Natural killer cell (primary cell): ENCODE measurements around the gene LRATD1. TPM values are rescaled to one million over a fixed set of nuclear protein-coding genes. Genes with fewer than 3 reads are reported as not detected.

Experiments used
- ATAC-seq, 3 donors: fragments of 150-1000 bp in 2 of 3; fragments of 200-7000 bp in 1 of 3; cut with Tn5 transposase; 1 replicate in 1 of 3; 2 replicates in 2 of 3; pipeline ENCODE4 v1.10.0; 2021; ENCODE audit warnings: mild to moderate bottlenecking in 2 of 3, moderate library complexity in 2 of 3
- DNase-seq, 2 donors: peaks; one replicate each; pipeline versions ENCODE4 v3.0.0 to v3.0.0-alpha.2; 2013 to 2021; ENCODE audit warnings: mixed read lengths in 1 of 2
- H3K27ac ChIP-seq: one replicate; pipeline ENCODE4 v1.5.1; 2013; ENCODE audit warnings: mild to moderate bottlenecking, low read length
- H3K27me3 ChIP-seq: one replicate; pipeline ENCODE4 v1.6.1; 2013; ENCODE audit warnings: low read length; ENCODE audit not compliant: control insufficient read depth, insufficient read depth
- H3K36me3 ChIP-seq: one replicate; pipeline ENCODE4 v1.6.1; 2013; ENCODE audit warnings: low read length; ENCODE audit not compliant: control insufficient read depth, insufficient read depth
- H3K4me1 ChIP-seq: one replicate; pipeline ENCODE4 v1.6.1; 2013; ENCODE audit warnings: low read length; ENCODE audit not compliant: control insufficient read depth, insufficient read depth
- H3K4me3 ChIP-seq: one replicate; pipeline ENCODE4 v1.5.1; 2013; ENCODE audit warnings: low read length
- H3K9me3 ChIP-seq: one replicate; pipeline ENCODE4 v1.6.1; 2013; ENCODE audit warnings: low read length; ENCODE audit not compliant: control insufficient read depth, insufficient read depth
- H3K27ac Mint-ChIP-seq, 2 donors: one replicate each; pipeline ENCODE4 v1.8.0; 2022; ENCODE audit warnings: mild to moderate bottlenecking in 2 of 2, mixed read lengths in 2 of 2, moderate library complexity in 1 of 2
- H3K27me3 Mint-ChIP-seq, 2 donors: one replicate each; pipeline ENCODE4 v1.8.0; 2022; ENCODE audit warnings: low read depth in 2 of 2, mixed read lengths in 2 of 2
- H3K36me3 Mint-ChIP-seq: one replicate; pipeline ENCODE4 v1.8.0; 2022; ENCODE audit warnings: mixed read lengths
- H3K4me1 Mint-ChIP-seq, 2 donors: one replicate each; pipeline ENCODE4 v1.8.0; 2022; ENCODE audit warnings: mixed read lengths in 2 of 2
- H3K4me3 Mint-ChIP-seq: one replicate; pipeline ENCODE4 v1.8.0; 2022; ENCODE audit warnings: mild to moderate bottlenecking, moderate library complexity, mixed read lengths
- H3K9me3 Mint-ChIP-seq, 2 donors: one replicate each; pipeline ENCODE4 v1.8.0; 2022; ENCODE audit warnings: mixed read lengths in 2 of 2
- WGBS: methylation state at CpG from one replicate; pipeline ENCODE4 v1.1.7; 2013; ENCODE audit warnings: missing lambda C conversion rate; ENCODE audit not compliant: insufficient coverage; 5-methylcytosine and 5-hydroxymethylcytosine counted together
- intact Hi-C: fragments of 100-400 bp; cut with micrococcal nuclease; formaldehyde crosslinking; loops from one replicate; pipeline ENCODE4 v1.14.2; 2022
- total RNA-seq, 4 donors: library from RNA; stranded (reverse); fragments of 120-200 nt in 1 of 4; gene quantifications; one replicate each; pipeline versions ENCODE4 v1.2.3 to v1.2.4, GENCODE V29; 2013 to 2022
- TF ChIP-seq, protein P1 (sequence below): fragments of 200-600 bp; IDR thresholded peaks from one replicate; pipeline ENCODE4 v1.8.0; 2022; ENCODE audit warnings: antibody characterized with exemption

The LRATD1 gene
- not detected for total RNA-seq
- total RNA-seq (2013) = not detected

DNA sequence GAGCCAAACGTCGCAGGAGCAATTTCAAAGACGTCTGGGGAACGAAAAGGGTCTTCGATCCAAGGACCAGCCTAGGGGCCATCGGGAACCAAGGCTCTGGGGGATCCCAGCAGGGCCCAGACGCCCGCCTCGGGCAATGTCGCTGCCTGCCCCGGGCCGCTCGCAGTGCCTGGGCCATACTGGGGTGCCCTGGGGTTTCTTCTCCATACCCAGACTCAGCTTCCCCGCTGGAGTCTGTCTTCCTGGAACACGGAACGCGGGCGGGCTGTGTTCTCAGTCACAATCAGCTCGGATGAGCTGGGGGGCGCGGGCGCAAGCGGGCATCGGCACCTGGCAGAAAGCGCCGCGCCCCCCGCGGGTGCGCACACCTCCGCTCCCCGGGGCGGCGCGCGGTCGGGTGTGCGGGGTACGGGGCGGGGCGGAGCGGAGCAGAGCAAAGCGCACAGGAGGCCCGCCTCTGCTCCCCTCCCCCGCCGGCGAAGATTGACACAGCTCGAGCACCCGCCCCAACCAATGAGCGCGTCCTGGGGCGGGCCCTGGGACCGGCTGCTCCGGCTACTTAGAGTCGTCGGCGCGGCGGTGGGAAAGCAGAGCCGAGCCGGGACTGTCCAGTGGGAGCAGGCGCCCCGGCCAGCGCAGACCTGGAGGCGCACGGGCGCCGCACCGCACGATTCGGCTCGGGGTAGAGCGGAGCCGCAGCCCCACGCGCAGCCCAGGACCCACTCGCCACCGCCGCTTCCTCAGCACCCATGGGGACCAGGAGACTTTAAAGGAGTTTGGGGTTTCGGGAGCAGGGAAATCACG is at the start of gene LRATD1:
TSS of gene LRATD1 (plus strand) at position 585 of the 804 bp plus-strand sequence. CDS start 1,263 bp downstream, outside the sequence.
- WGBS = 6% methylated on average over 81 of the region's 81 CpGs
- ATAC-seq (no peak), DNase-seq (no peak)
- TF ChIP-seq, protein P1, sequence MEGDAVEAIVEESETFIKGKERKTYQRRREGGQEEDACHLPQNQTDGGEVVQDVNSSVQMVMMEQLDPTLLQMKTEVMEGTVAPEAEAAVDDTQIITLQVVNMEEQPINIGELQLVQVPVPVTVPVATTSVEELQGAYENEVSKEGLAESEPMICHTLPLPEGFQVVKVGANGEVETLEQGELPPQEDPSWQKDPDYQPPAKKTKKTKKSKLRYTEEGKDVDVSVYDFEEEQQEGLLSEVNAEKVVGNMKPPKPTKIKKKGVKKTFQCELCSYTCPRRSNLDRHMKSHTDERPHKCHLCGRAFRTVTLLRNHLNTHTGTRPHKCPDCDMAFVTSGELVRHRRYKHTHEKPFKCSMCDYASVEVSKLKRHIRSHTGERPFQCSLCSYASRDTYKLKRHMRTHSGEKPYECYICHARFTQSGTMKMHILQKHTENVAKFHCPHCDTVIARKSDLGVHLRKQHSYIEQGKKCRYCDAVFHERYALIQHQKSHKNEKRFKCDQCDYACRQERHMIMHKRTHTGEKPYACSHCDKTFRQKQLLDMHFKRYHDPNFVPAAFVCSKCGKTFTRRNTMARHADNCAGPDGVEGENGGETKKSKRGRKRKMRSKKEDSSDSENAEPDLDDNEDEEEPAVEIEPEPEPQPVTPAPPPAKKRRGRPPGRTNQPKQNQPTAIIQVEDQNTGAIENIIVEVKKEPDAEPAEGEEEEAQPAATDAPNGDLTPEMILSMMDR = no peak
- H3K27ac ChIP-seq = no peak within 1 kb of the TSS
- H3K27ac Mint-ChIP-seq = no peak within 1 kb of the TSS
- no peaks in the 10 kb centered on the region for H3K36me3 Mint-ChIP-seq
- intact Hi-C loops = no loop called here
- H3K4me1 Mint-ChIP-seq = no peaks in the 10 kb centered on the region
- H3K27me3 Mint-ChIP-seq = peaks cover 39 to 51% of the 10 kb centered on the region in 2 donors
- no peaks in the 10 kb centered on the region for H3K36me3 ChIP-seq
- H3K4me3 Mint-ChIP-seq = no peak within 1 kb of the TSS
- H3K4me1 ChIP-seq = no peaks in the 10 kb centered on the region
- H3K27me3 ChIP-seq = peaks cover 20% of the 10 kb centered on the region
- no peaks in the 10 kb centered on the region for H3K9me3 ChIP-seq
- H3K4me3 ChIP-seq = no peak within 1 kb of the TSS
- peaks cover 7 to 9% of the 10 kb centered on the region in 2 donors for H3K9me3 Mint-ChIP-seq

DNA sequence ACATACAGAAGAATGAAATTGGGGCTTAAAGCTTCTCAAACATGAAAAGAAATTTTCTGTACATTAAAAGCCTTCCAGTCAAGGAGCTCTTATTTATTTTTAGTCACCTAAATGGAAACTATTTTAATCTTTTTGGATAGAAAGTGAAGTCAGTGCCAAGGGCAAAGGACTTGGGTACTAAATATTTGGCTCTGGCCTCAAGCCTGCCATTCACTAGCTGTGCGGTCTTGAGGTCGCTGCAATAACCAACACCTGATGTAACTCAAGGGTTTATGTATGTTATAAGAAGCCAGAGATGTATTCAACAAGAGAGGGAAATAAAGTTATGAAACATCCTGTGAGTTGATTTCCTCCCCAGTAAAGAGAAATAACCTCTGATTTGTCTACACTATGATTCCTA is 49.5 kb upstream of the LRATD1 start:
- peaks cover 5 to 6% of the 10 kb centered on the region in 2 donors for H3K9me3 Mint-ChIP-seq
- Histone ChIP-seq H3K36me3 (no peaks in the 10 kb centered on the region), H3K27me3 (no peaks in the 10 kb centered on the region), H3K4me3 (no peak overlapping the region), H3K4me1 (no peaks in the 10 kb centered on the region), H3K9me3 (no peaks in the 10 kb centered on the region), H3K27ac (no peak overlapping the region)
- DNase-seq = no peak
- ATAC-seq = no peak
- no peaks in the 10 kb centered on the region for H3K36me3 Mint-ChIP-seq
- H3K4me3 Mint-ChIP-seq = no peak overlapping the region
- H3K27ac Mint-ChIP-seq = no peak overlapping the region
- 100% methylated on average over 2 of the region's 2 CpGs for whole genome bisulfite sequencing
- no peaks in the 10 kb centered on the region for H3K27me3 Mint-ChIP-seq
- H3K4me1 Mint-ChIP-seq = no peaks in the 10 kb centered on the region
- TF ChIP-seq, protein P1 = no peak
- intact Hi-C loops = no loop called here

DNA sequence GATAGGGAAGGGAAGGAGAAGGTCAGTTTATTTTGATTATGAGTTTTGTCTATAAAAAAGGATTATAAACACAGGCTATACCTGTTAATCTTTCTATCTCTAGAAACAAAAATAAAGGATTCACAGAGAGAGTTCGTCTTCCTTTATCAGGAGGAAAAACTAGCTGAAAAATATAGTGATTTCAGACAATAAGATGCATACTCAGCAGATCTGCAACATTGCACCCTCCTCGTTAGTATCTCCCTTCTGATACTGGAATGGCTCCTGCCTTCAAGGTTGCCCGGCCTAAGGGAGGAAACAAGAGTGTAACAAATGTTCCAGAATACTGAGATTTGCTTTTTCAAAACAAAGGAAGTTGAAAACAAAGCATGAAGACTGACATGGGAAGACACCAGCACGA is 48.7 kb upstream of the LRATD1 start:
- DNase-seq (no peak), ATAC-seq (no peak)
- Mint-ChIP-seq H3K27me3 (no peaks in the 10 kb centered on the region), H3K9me3 (peaks cover 7 to 8% of the 10 kb centered on the region in 2 donors), H3K27ac (no peak overlapping the region), H3K4me3 (no peak overlapping the region), H3K4me1 (no peaks in the 10 kb centered on the region), H3K36me3 (no peaks in the 10 kb centered on the region)
- no peaks in the 10 kb centered on the region for H3K4me1 ChIP-seq
- 52% methylated on average over 4 of the region's 4 CpGs for WGBS
- intact Hi-C loops = no loop called here
- H3K36me3 ChIP-seq = no peaks in the 10 kb centered on the region
- no peaks in the 10 kb centered on the region for H3K27me3 ChIP-seq
- H3K9me3 ChIP-seq = no peaks in the 10 kb centered on the region
- TF ChIP-seq, protein P1 = no peak
- no peak overlapping the region for H3K27ac ChIP-seq
- no peak overlapping the region for H3K4me3 ChIP-seq

GRCh38 chr2:14587119-14587518 is 45.4 kb upstream of the LRATD1 start:
- no peak overlapping the region for H3K27ac Mint-ChIP-seq
- DNase-seq (no peak), ATAC-seq (no peak)
- H3K36me3 ChIP-seq = no peaks in the 10 kb centered on the region
- intact Hi-C loops = no loop called here
- H3K4me1 ChIP-seq = no peaks in the 10 kb centered on the region
- H3K9me3 ChIP-seq = peaks cover 4% of the 10 kb centered on the region
- H3K4me3 ChIP-seq = no peak overlapping the region
- H3K27me3 ChIP-seq = no peaks in the 10 kb centered on the region
- H3K4me3 Mint-ChIP-seq = no peak overlapping the region
- no peaks in the 10 kb centered on the region for H3K27me3 Mint-ChIP-seq
- no peaks in the 10 kb centered on the region for H3K4me1 Mint-ChIP-seq
- WGBS = 89% methylated on average over 4 of the region's 4 CpGs
- H3K9me3 Mint-ChIP-seq = peaks cover 8 to 13% of the 10 kb centered on the region in 2 donors
- H3K27ac ChIP-seq = no peak overlapping the region
- TF ChIP-seq, protein P1 = no peak
- no peaks in the 10 kb centered on the region for H3K36me3 Mint-ChIP-seq
